CD14-positive monocyte (primary cell): ENCODE measurements around the gene GCK. TPM values are rescaled to one million over a fixed set of nuclear protein-coding genes. Genes with fewer than 3 reads are reported as not detected.

ENCODE experiments used
- DNase-seq, 3 donors: peaks; one replicate each; pipeline ENCODE4 v3.0.0-alpha.2; 2011 to 2022
- H2AFZ ChIP-seq: 2 replicates; pipeline ENCODE4 v1.6.0; 2012; ENCODE audit warnings: mild to moderate bottlenecking, low read depth, low read length, inconsistent platforms; ENCODE audit not compliant: insufficient read depth, poor library complexity, severe bottlenecking
- H3K27ac ChIP-seq, 2 donors: 1 replicate in 1 of 2; 2 replicates in 1 of 2; pipeline ENCODE4 v1.5.1; 2012 to 2013; ENCODE audit warnings: low read length in 2 of 2, control low read depth in 1 of 2, inconsistent platforms in 1 of 2, low read depth in 1 of 2, mild to moderate bottlenecking in 1 of 2
- H3K27me3 ChIP-seq, 2 donors: one replicate each; pipeline versions ENCODE4 v1.6.0 to v1.6.1; 2011 to 2013; ENCODE audit warnings: low read length in 2 of 2; ENCODE audit not compliant: control insufficient read depth in 2 of 2, insufficient read depth in 2 of 2
- H3K36me3 ChIP-seq, 2 donors: replicated peaks in 1 of 2; 1 replicate in 1 of 2; 2 replicates in 1 of 2; pipeline versions ENCODE4 v1.5.1 to v1.6.1; 2012 to 2013; ENCODE audit warnings: low read length in 2 of 2, control low read depth in 1 of 2, inconsistent platforms in 1 of 2, mild to moderate bottlenecking in 1 of 2; ENCODE audit not compliant: insufficient read depth in 2 of 2, control insufficient read depth in 1 of 2
- H3K4me1 ChIP-seq, 2 donors: 1 replicate in 1 of 2; 2 replicates in 1 of 2; pipeline versions ENCODE4 v1.5.1 to v1.6.1; 2012 to 2013; ENCODE audit warnings: low read length in 2 of 2, control low read depth in 1 of 2, inconsistent platforms in 1 of 2, mild to moderate bottlenecking in 1 of 2, moderate library complexity in 1 of 2; ENCODE audit not compliant: insufficient read depth in 2 of 2, control insufficient read depth in 1 of 2
- H3K4me2 ChIP-seq: replicated peaks from 2 replicates; pipeline ENCODE3; 2012; ENCODE audit warnings: low read length, moderate library complexity, mild to moderate bottlenecking; ENCODE audit not compliant: poor library complexity, severe bottlenecking; ENCODE audit errors: extremely low read depth
- H3K4me3 ChIP-seq, 3 experiments: fragments of 200-600 bp in 1 of 3; sonication (generic) in 1 of 3; replicated peaks in 1 of 3; 1 replicate in 2 of 3; 2 replicates in 1 of 3; pipeline ENCODE4 v1.5.1; 2011 to 2013; ENCODE audit warnings: low read length in 3 of 3, mild to moderate bottlenecking in 3 of 3, control low read depth in 2 of 3, low read depth in 2 of 3, inconsistent platforms in 1 of 3, moderate library complexity in 1 of 3
- H3K79me2 ChIP-seq: 2 replicates; pipeline ENCODE4 v1.6.0; 2012; ENCODE audit warnings: mild to moderate bottlenecking, control low read depth, inconsistent platforms, low read length, moderate library complexity; ENCODE audit not compliant: insufficient read depth
- H3K9ac ChIP-seq: 2 replicates; pipeline ENCODE4 v1.6.0; 2017; ENCODE audit warnings: low read length, mild to moderate bottlenecking; ENCODE audit not compliant: insufficient read depth, poor library complexity, severe bottlenecking
- H3K9me3 ChIP-seq, 2 donors: replicated peaks in 1 of 2; 1 replicate in 1 of 2; 2 replicates in 1 of 2; pipeline versions ENCODE4 v1.5.1 to v1.6.1; 2012 to 2013; ENCODE audit warnings: low read length in 2 of 2, control low read depth in 1 of 2; ENCODE audit not compliant: control insufficient read depth in 1 of 2, insufficient read depth in 1 of 2
- H4K20me1 ChIP-seq: 2 replicates; pipeline ENCODE4 v1.6.0; 2012; ENCODE audit warnings: mild to moderate bottlenecking, low read length, control low read depth, moderate library complexity; ENCODE audit not compliant: insufficient read depth
- H3K27ac Mint-ChIP-seq, 7 donors: one replicate each; pipeline ENCODE4 v1.8.0; 2020; ENCODE audit warnings: mild to moderate bottlenecking in 7 of 7, mixed read lengths in 7 of 7, moderate library complexity in 6 of 7, inconsistent platforms in 2 of 7
- H3K27me3 Mint-ChIP-seq, 3 donors: one replicate each; pipeline ENCODE4 v1.8.0; 2021 to 2022; ENCODE audit warnings: low read depth in 3 of 3, mild to moderate bottlenecking in 3 of 3, mixed read lengths in 3 of 3, moderate library complexity in 3 of 3, inconsistent platforms in 1 of 3
- H3K36me3 Mint-ChIP-seq, 2 donors: one replicate each; pipeline ENCODE4 v1.8.0; 2020; ENCODE audit warnings: mixed read lengths in 2 of 2, inconsistent platforms in 1 of 2, mild to moderate bottlenecking in 1 of 2
- H3K4me1 Mint-ChIP-seq: one replicate; pipeline ENCODE4 v1.8.0; 2020; ENCODE audit warnings: mild to moderate bottlenecking, mixed read lengths
- H3K4me3 Mint-ChIP-seq, 2 donors: one replicate each; pipeline ENCODE4 v1.8.0; 2020; ENCODE audit warnings: mild to moderate bottlenecking in 2 of 2, mixed read lengths in 2 of 2, moderate library complexity in 1 of 2
- H3K9me3 Mint-ChIP-seq, 7 donors: one replicate each; pipeline ENCODE4 v1.8.0; 2020 to 2022; ENCODE audit warnings: mixed read lengths in 7 of 7, mild to moderate bottlenecking in 6 of 7, moderate library complexity in 6 of 7, inconsistent platforms in 2 of 7
- WGBS: methylation state at CpG from one replicate; pipeline ENCODE4 v1.1.5; 2013; ENCODE audit warnings: missing lambda C conversion rate; ENCODE audit not compliant: insufficient coverage; 5-methylcytosine and 5-hydroxymethylcytosine counted together
- intact Hi-C, 2 donors: fragments of 100-400 bp; cut with micrococcal nuclease; formaldehyde crosslinking; loops; one replicate each; pipeline versions ENCODE4 v1.15.0 to v1.15.1; 2023
- polyA plus RNA-seq, 3 donors: library from polyadenylated mRNA; depleted of rRNA in 1 of 3; unstranded in 2 of 3; stranded (reverse) in 1 of 3; fragments of 300-500 nt in 2 of 3; fragments of >200 nt in 1 of 3; fragmentation: Illumina TruSeq in 2 of 3; gene quantifications; 1 replicate in 2 of 3; 2 replicates in 1 of 3; pipeline ENCODE4 v1.2.3, GENCODE V29; 2012 to 2021
- TF ChIP-seq, protein P1 (sequence below): fragments of 200-600 bp; IDR thresholded peaks from one replicate; pipeline ENCODE4 v1.8.0; 2022; ENCODE audit warnings: antibody characterized with exemption, mild to moderate bottlenecking

Gene GCK
- polyA plus RNA-seq, 3 donors, result not detected

DNA sequence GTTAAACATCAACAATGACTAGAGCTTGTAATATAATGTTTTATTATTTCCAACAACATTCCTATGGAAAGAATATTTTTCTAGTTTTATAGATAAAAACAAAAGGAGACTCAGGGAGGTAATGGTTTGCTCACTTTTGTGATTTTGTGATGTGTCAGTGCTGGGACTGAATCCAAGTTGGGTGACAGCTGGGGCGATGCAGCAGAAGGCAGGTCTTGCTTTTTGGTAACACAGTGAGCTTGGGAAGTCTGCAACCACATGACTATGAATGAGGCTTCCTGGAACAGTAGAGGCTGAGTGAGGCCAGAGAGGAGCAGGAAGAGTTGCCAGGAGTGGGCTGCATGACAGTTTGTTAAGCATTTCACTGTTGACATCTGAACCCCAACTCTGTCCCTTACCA is 6.7 kb upstream of the GCK start:
- H3K4me1 Mint-ChIP-seq, result no peaks in the 10 kb centered on the region
- 17% methylated on average over 1 of the region's 1 CpG for WGBS
- H3K27ac ChIP-seq, result no peak overlapping the region
- H3K4me1 ChIP-seq, result no peaks in the 10 kb centered on the region
- DNase-seq, result no peak
- peaks cover 0 to 2% of the 10 kb centered on the region in 2 donors for H3K9me3 ChIP-seq
- no peak overlapping the region for H3K4me3 Mint-ChIP-seq
- H3K4me2 ChIP-seq, result no peak overlapping the region
- no peaks in the 10 kb centered on the region for H3K36me3 Mint-ChIP-seq
- H3K27me3 ChIP-seq, result no peaks in the 10 kb centered on the region
- H3K9ac ChIP-seq, result no peak overlapping the region
- H3K79me2 ChIP-seq, result peaks cover 3% of the 10 kb centered on the region
- H3K9me3 Mint-ChIP-seq, result peaks cover 0 to 15% (median 7%) of the 10 kb centered on the region in 7 donors
- H3K27me3 Mint-ChIP-seq, result peaks cover 8 to 14% (median 13%) of the 10 kb centered on the region in 3 donors
- H4K20me1 ChIP-seq, result no peaks in the 10 kb centered on the region
- no peaks in the 10 kb centered on the region for H3K36me3 ChIP-seq
- no peak overlapping the region for H3K27ac Mint-ChIP-seq
- TF ChIP-seq, protein P1, sequence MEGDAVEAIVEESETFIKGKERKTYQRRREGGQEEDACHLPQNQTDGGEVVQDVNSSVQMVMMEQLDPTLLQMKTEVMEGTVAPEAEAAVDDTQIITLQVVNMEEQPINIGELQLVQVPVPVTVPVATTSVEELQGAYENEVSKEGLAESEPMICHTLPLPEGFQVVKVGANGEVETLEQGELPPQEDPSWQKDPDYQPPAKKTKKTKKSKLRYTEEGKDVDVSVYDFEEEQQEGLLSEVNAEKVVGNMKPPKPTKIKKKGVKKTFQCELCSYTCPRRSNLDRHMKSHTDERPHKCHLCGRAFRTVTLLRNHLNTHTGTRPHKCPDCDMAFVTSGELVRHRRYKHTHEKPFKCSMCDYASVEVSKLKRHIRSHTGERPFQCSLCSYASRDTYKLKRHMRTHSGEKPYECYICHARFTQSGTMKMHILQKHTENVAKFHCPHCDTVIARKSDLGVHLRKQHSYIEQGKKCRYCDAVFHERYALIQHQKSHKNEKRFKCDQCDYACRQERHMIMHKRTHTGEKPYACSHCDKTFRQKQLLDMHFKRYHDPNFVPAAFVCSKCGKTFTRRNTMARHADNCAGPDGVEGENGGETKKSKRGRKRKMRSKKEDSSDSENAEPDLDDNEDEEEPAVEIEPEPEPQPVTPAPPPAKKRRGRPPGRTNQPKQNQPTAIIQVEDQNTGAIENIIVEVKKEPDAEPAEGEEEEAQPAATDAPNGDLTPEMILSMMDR, result no peak
- H3K4me3 ChIP-seq, result no peak overlapping the region
- peak overlapping the region; percentile 22 for H2AFZ ChIP-seq
- intact Hi-C loops, result loop anchor here in 1 of 2 donors (10.0 kb wide), 1 partner anchor 61 kb away; no protein-coding TSS in a partner anchor

DNA sequence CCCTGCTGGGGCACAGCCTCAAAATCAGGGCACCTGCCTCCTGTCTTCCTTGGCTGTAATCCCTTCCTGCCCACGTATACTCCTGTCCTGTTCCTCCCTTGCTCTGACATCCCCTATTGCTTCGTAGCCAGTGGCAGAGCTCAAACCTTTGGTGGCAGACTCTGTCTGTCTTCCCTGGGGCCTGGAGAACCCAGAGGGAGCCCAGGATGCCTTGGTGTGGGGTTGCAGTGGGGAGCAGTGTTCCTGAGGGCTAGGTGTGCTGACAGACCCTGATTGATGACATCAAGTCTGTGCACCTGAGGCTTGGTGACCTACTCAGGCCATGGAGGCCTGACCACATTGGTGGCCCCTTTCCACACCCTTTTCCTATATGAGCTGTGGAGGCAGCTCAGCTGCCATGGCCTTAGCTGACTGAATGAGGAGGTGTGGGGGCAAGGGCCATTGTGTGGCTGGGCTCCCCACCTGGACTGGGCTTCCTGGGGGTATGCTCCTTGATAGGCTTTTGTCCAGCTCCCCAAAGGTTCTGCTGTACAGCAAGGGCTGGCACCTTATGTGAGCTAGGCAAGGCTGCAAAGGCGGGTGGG is 5.4 kb upstream of the GCK start:
- Histone ChIP-seq H3K79me2 (no peaks in the 10 kb centered on the region), H3K4me2 (no peak overlapping the region), H3K27me3 (no peaks in the 10 kb centered on the region), H3K4me1 (no peaks in the 10 kb centered on the region), H3K36me3 (no peaks in the 10 kb centered on the region), H3K9me3 (peaks cover 0 to 2% of the 10 kb centered on the region in 2 donors), H3K4me3 (no peak overlapping the region), H3K9ac (no peak overlapping the region), H3K27ac (no peak overlapping the region), H2AFZ (no peak overlapping the region), H4K20me1 (no peaks in the 10 kb centered on the region)
- no peak for DNase-seq
- H3K4me1 Mint-ChIP-seq, result no peaks in the 10 kb centered on the region
- WGBS, result 88% methylated on average over 2 of the region's 3 CpGs
- H3K27me3 Mint-ChIP-seq, result peaks cover 8 to 13% (median 9%) of the 10 kb centered on the region in 3 donors
- peaks cover 0 to 13% (median 6%) of the 10 kb centered on the region in 7 donors for H3K9me3 Mint-ChIP-seq
- H3K4me3 Mint-ChIP-seq, result no peak overlapping the region
- intact Hi-C loops, result loop anchor here in 1 of 2 donors (10.0 kb wide), 1 partner anchor 60 kb away; no protein-coding TSS in a partner anchor
- H3K27ac Mint-ChIP-seq, result peak overlapping the region in 1 of 7 donors; percentile 15
- H3K36me3 Mint-ChIP-seq, result no peaks in the 10 kb centered on the region
- TF ChIP-seq, protein P1, result no peak
